GM19438 (cell line): ENCODE results near the gene OXCT2.
"Not testable (repeated sequence)": the region's sequence is repeated elsewhere in the genome, so short reads cannot be mapped to it uniquely, and the experiment has no call there.

ENCODE experiments used
- ATAC-seq: cut with Tn5 transposase; IDR thresholded peaks from one replicate; pipeline ENCODE4 v1.9.1; 2021; ENCODE audit warnings: low read depth; ENCODE audit not compliant: unreplicated experiment

OXCT2 gene

GRCh38 chr1:39764512-39764911, 6.6 kb downstream of the OXCT2 start:
- ATAC-seq: not testable (repeated sequence)

GRCh38 chr1:39763619-39764374, 7.4 kb downstream of the OXCT2 start:
- not testable (repeated sequence) for ATAC-seq

GRCh38 chr1:39762550-39763540, 8.3 kb downstream of the OXCT2 start:
- no peak for ATAC-seq

GRCh38 chr1:39761557-39762260, 9.4 kb downstream of the OXCT2 start:
- ATAC-seq: no peak

GRCh38 chr1:39761016-39761415, 10.1 kb downstream of the OXCT2 start:
- no peak for ATAC-seq

GRCh38 chr1:39760074-39761008, 10.8 kb downstream of the OXCT2 start:
- no peak for ATAC-seq

- ATAC-seq: no peak
These were observed 11.8 kb downstream of the OXCT2 start for GRCh38 chr1:39759436-39759726.

GRCh38 chr1:39758556-39759435, 12.4 kb downstream of the OXCT2 start:
- no peak for ATAC-seq

- no peak for ATAC-seq
These were observed 13.6 kb downstream of the OXCT2 start for GRCh38 chr1:39757501-39757900.

- no peak for ATAC-seq
These were observed 15.0 kb downstream of the OXCT2 start for GRCh38 chr1:39755965-39756659.

GRCh38 chr1:39754906-39755504, 16.1 kb downstream of the OXCT2 start:
- no peak for ATAC-seq

- no peak for ATAC-seq
These were observed 17.1 kb downstream of the OXCT2 start for GRCh38 chr1:39754026-39754570.

- no peak for ATAC-seq
These were observed 17.8 kb downstream of the OXCT2 start for GRCh38 chr1:39753132-39754025.

- no peak for ATAC-seq
These were observed 18.4 kb downstream of the OXCT2 start for GRCh38 chr1:39752703-39753102.

GRCh38 chr1:39751595-39751994, 19.6 kb downstream of the OXCT2 start:
- no peak for ATAC-seq

- ATAC-seq: no peak
These were observed 26.0 kb downstream of the OXCT2 start for GRCh38 chr1:39745016-39745670.
